ENCODE measurements around the gene CELSR1.

GRCh38 chr22:46469711-46470110 lies 67.7 kb downstream of the CELSR1 start:
- no peak for TF ChIP-seq CTCF (IDR thresholded peaks at IDR 0.05; ENCODE audit: low read depth, low read length)
- TF ChIP-seq EZH2phosphoT487 (IDR thresholded peaks at IDR 0.05; ENCODE audit: low read depth) = no peak

Measured in OCI-LY3 (cell line).